GM21737 (cell line): Measurements from ENCODE around the gene PIERCE2.
A peak's percentile ranks its signal among the peaks of the same experiment; 100 is the strongest.
"Not testable (repeated sequence)": the region's sequence is repeated elsewhere in the genome, so short reads cannot be mapped to it uniquely, and the experiment has no call there.

Experiments
- ATAC-seq: cut with Tn5 transposase; IDR thresholded peaks from one replicate; pipeline ENCODE4 v1.9.1; 2021; ENCODE audit warnings: mild to moderate bottlenecking, moderate library complexity; ENCODE audit not compliant: unreplicated experiment

PIERCE2 gene, protein sequence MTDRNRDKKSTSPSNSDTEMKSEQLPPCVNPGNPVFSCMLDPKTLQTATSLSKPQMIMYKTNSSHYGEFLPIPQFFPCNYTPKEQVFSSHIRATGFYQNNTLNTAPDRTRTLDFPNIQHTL

DNA sequence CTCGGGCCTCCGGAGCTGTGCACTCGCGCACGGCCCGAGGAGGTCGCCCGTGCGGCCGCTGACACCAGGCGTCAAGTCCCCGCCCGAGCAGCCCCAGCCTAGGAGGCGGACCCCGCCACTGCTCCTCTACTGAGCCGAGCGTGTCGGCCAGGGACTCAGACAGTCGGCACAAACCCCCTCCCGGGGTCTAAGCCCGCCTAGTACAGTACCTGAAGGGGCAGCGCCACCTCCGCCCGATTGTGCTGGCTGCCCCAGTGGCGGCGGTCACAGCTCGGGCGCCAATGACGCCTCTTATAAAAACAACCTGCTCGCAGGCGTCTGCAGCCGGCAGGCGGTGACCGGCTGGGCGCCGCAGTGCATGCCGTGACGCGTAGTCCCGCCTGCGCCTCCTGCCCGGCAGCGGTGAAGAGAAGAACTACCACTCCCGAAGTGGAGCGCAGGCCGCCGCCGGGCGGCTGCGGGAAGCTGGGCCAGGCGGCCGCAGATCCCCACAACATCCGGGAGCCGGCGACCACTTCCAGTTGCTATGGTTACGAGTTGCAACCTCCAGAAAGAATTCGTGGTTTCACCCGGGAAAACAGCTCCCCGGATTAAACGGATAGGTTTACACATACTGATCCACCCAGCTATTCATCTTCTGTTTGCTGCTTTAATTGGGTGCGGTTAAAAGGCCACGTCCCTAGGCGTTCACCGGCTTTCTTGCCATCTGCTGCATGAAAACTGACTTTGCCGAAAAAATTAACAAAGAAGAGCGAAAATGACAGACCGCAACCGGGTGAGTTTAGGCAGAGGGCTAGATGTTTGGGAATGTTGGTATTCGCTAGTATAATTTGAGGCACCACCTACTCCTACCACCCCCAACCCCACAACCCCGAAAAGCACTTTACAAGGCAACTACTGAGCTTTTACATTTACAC is at the start of gene PIERCE2, which contains the start of gene CCPG1:
Gene PIERCE2 (plus strand): TSS at position 484 of the 917 bp plus-strand sequence. CDS start 274 bp downstream, at position 758.
Gene CCPG1 (minus strand): TSS at position 348 of the 917 bp plus-strand sequence. CDS start 18,935 bp downstream, outside the sequence.
- ATAC-seq, result peak; percentile 93

DNA sequence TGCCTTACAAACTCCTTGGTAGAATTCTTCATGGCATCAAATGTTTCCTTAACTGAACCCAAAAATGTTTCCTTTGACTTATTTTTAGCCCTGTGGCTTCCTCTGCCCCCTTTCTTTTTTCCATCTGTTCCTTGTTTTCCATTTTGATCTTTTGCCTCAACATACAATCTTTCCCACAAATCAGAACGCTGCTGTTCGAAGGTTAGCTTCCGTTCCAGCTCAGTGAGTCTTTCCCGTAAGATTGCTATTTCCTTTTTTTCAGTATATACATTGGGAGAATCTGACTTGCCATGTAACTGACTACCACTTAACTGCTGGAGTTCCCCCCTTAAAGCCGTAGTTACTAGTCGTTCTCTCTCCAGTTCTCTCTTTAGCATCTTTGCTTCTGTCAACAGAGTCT is 48.0 kb upstream of the PIERCE2 start:
- no peak for ATAC-seq

DNA sequence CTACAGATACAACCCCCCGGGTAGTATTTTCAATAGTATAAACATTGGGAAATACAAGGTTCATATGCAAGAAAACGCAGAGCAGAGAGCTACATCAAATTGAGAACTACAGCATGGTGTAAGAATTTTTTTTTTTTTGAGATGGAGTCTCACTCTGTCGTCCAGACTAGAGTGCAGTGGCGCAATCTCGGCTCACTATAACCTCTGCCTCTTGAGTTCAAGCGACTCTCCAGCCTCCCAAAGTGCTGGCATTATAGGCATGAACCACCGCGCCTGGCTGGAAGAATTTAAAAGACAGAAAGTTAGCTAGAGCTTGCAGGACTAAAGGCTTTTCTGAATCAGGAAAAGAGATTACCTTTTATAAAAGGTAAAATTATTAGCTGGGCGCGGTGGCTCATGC is 47.2 kb upstream of the PIERCE2 start:
- no peak for ATAC-seq

DNA sequence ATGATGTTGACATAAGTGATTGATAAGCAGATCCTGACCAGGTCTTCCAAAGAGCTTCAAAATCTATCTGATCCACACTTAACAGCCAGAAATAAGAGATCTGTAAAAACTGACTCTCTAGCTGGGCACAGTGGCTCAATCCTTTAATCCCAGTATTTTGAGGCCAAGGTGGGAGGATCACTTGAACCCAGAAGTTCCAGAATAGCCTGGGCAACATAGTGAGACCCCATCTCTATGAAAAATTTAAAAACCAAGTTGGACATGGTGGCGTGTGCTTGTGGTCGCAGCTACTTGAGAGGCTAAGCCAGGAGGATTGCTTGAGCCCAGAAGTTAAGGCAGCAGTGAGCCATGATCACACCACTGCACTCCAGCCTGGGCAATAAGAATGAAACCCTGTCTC is 45.7 kb upstream of the PIERCE2 start:
- no peak for ATAC-seq

DNA sequence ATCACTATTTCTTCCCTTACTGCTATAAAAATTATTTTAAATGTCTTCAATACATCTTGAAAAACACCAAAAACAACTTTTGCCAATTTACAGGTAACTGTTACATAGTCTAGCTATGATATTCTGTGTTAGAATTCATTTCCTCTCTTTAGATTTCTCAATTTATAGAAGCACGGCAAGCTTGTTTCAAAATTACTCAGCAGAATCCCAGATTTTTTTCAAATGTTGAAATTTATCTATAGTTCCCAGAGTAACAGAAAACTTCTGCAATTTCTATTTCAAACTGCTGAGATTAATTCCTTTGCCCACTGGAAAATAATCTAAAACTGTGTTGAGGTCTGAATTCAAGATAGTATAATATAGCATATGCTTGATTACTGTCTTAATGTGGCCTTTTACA is 41.3 kb upstream of the PIERCE2 start:
- ATAC-seq, result no peak

DNA sequence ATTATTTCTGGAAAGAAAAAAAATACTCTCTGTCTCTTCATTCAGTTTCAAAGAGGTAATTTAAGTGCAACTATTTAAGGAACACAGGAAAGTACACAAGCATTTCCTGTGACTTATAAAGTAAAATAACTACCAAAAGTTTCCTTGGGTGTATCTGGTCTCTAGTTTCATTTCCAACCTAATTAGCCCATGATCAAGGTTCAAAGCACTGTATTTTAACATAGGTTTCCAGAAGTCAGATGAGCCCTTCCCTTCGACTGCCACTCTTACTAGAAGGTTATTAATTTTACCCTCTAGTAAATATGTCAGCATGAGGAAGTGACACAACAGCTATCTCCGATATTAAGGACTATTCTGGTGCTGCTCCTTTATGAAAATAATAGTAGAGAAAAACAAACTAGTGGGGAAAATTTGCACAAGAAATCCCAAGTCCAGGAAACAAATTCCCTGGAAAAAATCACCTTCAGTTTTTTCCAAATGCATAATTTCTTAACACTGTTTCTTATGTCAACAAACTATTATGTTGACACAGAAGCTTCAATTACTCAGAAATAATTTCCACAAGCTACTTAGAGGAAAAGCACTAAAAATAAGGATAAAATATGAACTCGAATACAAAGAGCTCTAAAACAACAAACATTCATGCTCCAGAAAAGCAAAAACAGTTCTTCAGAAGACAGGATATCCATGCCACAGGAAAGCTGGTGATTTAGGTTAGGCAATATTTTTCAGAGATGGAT is 35.4 kb upstream of the PIERCE2 start:
- no peak for ATAC-seq

DNA sequence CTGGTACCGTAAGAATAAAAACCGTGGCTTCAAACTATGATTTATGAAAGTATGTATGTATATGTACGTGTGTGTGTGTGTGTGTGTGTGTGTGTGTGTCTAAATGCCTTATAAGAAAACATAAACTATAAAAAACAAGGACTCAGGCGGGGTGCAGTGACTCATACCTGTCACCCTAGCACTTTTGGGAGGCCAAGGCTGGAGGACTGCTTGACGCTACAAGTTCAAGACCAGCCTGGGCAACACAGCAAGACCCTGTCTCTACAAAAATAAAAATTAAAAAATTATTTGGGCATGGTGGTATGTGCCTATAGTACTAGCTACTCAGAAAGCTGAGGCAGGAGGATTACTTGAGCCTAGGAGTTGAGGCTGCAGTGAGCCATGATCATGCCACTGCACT is 29.2 kb upstream of the PIERCE2 start:
- ATAC-seq, result no peak

DNA sequence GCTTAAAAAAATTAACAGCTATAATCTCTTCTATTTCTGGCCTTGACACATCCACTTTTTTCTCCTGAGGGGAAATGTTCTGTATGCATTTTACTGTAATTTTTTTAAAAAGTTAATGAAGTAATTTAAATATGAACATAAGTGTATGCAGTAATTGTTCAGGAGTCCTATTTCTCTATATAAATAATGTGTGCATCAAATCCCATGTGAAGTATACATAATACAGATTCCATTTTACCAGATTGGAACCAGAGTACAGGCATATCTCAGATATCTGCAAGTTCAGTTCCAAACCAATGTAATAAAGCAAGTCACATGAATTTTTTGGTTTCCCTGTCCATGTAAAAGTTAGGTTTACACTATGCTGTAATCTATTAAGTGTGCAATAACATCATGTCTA is 26.7 kb upstream of the PIERCE2 start:
- no peak for ATAC-seq

DNA sequence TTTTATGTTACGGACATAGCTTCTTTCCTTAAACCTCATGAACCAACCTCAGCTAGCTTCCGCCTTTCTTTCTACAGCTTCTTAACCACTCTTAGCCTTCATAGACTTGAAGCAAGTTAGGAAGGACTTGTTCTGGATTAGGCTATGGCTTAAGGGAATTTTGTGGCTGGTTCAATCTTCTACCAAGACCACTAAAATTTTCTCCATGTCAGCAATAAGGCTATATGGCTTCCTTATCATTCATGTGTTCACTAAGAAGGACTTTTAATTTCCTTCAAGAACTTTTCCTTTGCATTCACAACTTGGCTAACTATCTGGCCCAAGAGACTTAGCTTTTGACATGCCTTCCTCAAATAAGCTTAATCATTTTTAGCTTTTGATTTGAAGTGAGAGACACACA is 24.6 kb upstream of the PIERCE2 start:
- ATAC-seq, result no peak

DNA sequence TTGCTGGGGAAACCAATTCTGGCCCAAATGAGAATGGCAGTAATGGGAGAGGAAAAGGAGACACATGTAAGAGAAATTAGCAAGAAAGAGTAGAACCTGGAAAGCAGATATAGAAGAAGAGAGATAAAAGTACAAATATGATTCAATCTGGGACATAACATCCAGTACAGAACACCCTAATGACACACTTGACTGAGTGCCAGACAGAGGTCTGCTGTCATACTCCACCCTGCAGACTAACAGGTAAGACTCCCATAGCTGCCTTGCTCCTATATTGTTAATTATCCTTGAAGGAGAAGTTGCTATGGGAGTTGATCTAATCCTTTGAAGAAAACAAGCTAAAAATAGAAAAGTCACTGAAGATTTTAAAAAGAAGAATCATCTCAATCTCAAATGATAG is 21.3 kb upstream of the PIERCE2 start:
- no peak for ATAC-seq

DNA sequence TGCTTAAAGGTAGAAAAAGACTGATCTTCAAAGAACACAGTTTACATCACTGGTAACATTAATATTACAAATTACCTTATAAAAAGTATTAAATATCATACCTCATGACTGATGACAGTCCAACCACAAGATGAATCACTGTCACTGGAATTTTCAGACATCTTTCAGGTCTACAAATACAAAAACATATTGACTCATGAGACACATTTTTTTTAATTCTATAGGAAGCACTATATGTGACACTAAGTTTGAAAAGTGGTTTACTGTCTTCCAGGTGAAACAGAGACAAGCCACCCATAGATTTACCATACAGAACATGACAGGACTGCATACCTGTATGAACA is 19.1 kb upstream of the PIERCE2 start:
- no peak for ATAC-seq

DNA sequence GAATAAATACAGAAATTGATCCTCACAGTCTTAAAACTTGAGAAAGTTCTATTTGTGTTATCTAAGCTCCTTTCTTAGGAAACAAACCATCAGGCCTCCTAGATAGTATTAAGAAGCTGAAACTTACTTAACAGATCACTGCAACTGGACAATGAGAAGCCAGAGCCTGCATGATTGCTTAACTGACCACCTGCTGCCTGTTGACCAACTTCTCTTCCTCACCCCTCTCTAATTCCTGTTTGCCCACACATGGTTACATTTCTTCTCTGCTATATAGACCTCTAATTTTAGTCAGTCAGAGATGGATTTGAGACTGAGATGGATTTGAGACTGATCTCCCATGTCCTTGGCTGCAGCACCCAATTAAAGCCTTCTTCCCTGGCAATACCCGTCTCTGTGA is 13.6 kb upstream of the PIERCE2 start:
- ATAC-seq, result no peak

DNA sequence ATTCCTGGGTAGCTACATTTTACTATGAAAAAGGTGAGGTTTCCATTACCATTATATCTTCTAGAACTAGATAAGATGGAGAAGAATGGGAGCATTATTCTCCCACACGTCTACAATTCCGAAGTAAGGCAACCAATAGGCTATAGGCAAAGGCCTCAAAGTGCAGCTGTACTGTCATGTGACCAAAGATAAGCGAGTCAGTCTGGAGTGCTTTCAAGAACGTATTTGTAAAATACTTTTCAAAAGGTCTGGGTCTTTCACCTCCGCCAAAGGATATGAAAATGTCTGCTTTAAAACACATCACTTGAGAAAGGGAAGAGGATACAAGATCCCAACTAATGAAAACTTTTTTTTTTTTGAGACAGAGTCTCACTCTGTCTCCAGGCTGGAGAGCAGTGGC is 10.1 kb upstream of the PIERCE2 start:
- no peak for ATAC-seq

DNA sequence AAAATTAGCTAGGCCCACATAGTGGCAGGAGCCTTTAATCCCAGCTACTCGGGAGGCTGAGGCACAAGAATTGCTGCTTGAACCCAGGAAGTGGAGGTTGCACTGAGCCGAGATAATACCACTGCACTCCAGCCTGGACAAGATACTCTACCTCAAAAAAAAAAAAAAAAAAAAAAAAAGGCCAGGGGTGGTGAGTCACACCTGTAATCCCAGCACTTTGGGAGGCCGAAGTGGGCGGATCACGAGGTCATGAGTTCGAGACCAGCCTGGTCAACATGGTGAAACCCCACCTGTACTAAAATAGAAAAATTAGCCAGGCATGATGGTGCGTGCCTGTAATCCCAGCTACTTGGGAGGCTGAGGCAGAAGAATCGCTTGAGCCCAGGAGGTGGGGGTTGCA is 8.2 kb upstream of the PIERCE2 start:
- not testable (repeated sequence) for ATAC-seq

DNA sequence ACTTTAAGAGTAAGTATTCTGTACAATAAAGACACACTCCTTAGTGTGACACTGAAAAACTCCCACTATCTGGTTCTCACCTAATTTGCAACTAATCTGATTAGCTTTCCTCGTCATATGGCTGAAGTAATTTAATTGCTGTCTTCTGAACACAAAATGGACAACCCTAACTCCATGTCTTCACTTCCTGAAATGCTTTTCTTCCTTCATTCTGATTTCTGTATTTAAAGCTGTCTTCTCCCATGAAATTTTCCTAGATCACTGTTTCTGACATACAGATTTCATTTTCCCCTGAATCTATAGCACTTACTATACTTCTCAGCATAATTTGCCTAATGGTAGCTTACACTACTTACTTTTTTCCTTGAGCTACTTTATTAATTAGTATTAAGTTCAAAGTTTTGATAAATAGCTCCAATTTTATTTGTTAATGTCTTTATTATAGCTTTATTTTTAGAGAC is 6.5 kb upstream of the PIERCE2 start:
- ATAC-seq, result no peak

DNA sequence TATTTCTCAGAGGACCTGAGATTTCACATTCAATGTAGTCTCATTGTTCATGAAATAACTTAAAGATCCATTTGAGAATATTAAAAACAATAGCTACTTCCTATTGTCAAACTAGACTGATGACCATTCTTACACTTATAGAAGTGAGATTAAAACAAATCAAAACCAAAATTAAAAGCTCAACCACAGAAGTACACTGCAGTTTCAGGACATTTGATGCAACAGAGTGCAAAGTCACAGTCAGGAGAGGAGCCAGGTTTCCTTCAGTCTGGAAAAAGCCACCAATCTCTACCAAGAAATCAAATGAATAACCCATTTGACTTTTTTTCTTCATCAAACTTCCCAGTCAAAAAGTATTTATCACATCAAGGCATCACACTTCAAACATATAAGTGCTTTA is 5.6 kb upstream of the PIERCE2 start:
- peak; percentile 44 for ATAC-seq

DNA sequence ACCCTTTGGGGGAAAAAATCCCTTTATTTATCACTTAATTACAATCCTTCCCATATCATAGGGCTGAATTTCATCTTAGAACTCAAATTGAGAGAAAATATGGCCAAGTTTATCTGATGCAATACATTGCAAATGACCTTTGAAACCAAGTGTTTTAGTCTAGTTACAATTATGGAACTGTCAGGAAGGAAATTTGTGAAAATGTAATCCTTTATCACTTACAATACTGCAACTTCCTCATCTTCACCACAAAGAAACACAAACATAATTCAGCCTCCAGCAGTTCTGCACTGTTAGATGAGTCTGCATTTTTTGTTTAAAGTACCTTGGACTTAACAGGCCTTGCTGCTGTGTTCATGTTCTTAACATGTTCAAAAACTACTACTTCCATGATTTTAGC is 4.8 kb upstream of the PIERCE2 start:
- no peak for ATAC-seq

DNA sequence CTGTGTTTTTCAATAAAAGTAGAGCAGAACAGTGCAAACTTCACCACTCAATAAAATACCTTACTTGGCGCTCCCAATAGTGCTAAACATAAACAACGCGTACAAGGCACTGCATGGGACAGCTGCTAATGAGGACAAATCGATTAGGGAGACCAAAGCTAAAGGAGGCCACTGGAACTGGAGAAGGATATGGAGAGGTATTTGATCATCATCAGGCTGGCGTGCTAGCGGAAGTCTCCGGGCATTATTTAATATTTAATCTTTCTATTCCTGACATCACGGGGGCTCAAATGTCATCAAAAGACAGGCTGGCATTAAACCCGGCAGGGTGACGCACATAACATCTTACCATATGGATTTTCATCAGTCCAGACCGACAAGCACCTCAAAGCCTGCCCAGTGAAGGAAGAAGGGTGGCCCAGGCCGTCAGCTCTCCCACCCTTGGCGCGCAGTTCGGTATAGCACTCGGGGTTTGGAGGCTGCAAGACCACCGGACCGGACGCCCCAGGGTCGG is 740 bp upstream of the PIERCE2 start:
- no peak for ATAC-seq

DNA sequence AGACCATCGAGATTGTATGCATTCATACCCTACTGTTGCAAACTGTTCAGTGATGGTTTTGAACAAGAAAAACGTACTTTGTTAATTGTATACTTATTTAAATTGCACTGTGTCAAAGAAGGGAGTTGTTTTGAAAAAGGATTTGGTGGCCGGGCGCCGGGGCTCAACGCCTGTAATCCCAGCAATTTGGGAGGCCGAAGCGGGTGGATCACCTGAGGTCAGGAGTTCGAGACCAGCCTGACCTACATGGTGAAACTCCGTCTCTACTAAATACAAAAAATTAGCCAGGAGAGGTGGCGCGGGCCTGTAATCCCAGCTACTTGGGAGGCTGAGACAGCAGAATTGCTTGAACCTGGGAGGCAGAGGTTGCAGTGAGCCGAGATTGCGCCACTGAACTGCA is 681 bp downstream of the PIERCE2 start:
- ATAC-seq, result not testable (repeated sequence)

DNA sequence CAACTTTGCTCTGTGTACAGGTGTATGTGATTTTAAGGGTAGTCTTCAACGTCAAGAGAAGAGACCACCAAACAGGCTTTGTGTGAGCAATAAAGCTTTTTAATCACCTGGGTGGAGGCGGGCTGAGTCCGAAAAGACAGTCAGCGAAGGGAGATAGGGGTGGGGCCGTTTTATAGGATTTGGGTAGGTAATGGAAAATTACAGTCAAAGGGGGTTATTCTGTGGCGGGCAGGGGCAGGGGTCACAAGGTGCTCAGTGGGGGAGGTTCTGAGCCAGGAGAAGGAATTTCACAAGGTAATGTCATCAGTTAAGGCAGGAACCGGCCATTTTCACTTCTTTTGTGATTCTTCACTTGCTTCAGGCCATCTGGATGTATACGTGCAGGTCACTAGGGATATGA is 9.4 kb downstream of the PIERCE2 start:
- ATAC-seq, result not testable (repeated sequence)

DNA sequence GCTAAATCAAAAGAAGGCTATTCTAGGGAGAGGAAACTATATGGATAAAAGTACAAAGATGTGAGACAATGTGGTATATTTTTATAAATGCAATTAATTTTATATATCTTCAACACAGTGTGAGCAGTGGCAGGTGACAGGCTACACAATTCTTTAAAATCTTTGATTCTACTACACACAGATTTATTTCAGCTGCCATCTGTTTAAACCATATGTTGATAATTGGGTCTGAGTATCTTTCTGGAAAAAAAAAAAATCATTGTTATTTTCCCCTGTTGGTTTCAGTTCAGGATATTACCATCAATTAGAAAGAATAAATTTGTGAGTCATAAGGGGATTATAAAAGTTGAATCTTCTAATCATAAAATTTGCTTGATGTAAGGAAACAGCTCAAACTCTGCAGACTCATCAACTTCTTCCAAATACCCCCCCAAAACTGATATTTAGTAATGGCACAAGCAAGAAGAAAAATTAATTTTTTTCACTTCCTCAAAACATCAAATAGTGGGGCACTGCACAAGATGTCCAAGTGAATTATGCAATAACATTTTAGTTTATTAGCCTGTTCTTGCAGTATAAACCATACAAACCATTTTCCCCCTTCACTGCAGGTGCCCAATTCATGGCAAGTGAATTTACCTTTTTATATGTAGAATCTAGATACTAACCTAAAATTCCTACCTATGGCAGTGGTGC is 12.0 kb downstream of the PIERCE2 start:
- no peak for ATAC-seq
